Activated CD4-positive, alpha-beta T cell treated with anti-CD3 and anti-CD28 coated beads, Interleukin-2, amount 50 U/mL, for 1 hour (primary cell): ENCODE measurements around the gene EXOSC3.
"Not testable (repeated sequence)": the region's sequence is repeated elsewhere in the genome, so short reads cannot be mapped to it uniquely, and the experiment has no call there.

Experiments
- DNase-seq: peaks from one replicate; pipeline ENCODE4 v3.0.0-alpha.2; 2020

EXOSC3 gene

DNA sequence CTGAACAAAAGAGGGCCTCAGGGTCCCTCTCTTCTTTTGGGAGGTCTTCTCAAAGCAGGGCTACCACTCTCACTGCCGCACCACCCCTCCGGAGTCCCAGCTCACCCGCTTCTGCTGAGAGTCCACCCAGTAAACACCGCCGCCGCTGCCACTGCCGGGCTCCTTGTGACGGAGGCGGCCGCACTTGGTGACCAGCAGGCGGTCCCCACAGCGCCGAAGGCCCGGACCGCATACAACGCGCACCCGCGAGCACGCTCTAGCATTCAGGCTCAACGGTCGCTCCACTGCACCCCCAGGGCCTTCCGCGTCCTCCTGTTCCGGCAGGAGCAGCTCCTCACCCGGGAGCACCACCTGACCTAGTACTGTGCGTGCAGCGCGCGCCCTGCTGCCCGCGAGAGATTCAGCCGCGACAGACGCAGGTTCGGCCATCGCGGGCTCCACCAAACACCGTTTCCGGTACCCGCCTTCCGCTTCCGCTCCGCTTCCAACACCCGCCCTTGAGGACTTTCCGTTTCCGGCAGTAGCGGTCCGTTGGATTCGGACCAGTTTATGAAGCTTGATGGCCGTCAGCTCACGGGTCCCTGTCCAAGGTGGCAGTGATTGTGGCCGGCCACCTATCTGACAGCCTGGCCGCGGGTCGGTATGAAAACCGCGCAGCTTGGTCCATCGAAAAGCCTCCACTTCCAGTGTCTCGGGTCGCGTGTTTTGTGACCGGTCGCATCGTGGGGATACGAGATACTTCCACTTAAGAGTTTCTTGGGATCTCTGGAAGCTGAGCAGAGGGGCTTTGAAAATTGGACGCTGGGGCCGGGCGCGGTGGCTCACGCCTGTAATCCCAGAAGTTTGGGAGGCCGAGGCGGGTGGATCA, at the start of gene EXOSC3:
EXOSC3 (minus strand) TSS at position 449 of the 868 bp plus-strand sequence; CDS start at position 429, 20 bp downstream.
- DNase-seq = peak; percentile 77

DNA sequence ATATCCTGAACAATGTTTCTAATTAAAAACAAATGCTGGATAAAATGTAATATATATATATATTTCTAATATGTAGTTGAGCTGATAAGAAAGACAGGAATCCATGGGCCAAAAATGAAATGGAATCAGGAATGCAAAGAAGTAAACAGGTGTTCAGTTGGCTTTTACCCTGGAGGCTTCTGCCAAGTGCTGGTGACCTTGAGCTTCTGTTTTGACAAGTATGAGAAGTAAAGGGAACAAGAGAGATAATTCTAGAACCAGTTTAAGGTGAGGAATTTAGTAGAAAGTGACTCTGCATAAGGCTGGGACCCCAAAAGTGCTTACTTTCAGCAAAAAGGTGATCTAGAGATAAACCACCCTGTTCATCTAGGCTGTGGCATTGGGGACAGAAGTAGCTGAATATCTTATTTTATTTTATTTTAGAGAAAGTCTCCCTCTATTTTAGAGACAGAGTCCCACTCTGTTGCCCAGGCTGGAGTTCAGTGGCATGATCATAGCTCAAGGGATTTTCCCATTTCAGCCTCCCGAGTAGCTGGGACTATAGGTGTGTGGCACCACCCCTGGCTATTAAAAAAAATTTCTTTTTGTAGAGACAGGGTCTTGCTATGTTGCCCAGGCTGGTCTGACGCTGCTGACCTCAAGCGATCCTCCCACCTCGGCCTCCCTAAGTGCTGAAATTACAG, 42.8 kb upstream of the EXOSC3 start:
- DNase-seq = no peak

DNA sequence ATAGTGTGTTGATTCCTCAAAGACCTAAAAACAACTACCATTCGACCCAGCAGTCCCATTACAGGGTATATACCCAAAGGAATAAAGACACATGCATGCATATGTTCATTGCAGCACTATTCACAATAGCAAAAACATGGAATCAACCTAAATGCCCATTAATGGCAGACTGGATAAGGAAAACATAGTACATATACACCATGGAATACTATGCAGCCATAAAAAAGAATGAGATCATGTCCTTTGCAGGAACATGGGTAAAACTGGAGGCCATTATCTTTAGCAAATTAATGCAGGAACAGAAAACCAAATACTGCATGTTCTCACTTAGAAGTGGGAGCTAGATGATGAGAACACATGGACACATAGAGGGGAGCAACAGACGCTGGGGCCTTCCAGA, 40.3 kb upstream of the EXOSC3 start:
- DNase-seq = not testable (repeated sequence)

DNA sequence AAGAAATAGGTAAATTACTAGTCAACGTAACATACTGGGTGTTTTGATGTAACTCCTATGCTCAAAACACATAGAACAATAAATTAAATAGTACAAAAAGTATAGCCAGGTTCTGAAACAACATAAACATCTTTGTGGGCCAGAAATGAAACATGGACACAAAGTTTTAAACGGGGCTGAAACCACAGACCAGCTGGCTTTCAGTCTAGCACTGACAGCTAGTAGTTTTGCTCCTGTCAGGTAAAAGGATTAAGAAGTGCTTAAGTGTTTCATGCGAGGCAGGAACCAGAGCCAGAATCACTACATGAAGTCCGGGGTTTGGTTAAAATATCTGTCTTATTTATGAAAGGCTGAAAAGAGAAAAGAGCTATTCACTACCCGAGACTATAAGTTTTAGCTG, 35.3 kb upstream of the EXOSC3 start:
- DNase-seq = no peak

DNA sequence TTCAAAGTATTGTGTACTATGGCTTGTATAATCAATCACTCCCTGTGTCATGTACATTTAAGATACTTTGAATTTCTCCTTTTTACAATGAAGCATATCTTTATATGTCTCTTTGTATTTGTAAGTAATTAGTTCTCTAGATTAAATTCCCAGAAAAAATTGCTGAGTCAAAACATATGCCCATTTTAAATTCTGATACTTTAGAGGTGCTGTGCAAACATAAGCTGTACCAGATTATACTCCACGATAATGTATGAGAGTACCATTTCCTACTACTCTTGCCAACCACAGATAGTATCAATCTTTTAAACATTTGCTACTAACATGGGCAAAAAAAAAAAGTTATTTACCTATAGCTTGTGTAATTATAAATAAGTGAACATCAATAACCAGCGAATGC, 34.0 kb upstream of the EXOSC3 start:
- DNase-seq = no peak

DNA sequence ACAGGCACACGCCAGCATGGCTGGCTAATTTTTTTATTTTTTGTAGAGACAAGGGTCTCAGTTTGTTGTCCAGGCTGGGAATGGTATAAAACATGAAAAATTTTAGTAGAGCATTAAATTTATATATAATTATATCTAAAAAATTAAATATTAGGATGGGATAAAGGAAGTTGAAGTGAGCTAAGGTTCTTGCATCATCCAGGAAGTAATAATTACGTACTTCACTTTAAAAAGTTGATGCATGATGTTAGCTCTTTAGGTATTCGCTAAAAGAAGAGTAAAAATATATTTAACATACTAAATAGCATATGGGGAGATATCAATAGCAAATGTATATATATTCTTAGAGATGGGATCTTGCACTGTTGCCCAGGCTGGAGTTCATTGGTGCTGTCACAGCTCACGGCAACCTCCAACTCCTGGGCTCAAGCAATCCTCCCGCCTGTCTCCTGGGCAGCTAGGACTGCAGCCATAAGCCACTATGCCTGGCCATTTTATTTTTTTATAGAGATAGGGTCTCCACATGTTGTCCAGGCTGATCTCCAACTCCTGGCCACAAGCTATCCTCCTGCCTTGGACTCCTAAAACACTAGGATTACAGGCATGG, 28.0 kb upstream of the EXOSC3 start:
- no peak for DNase-seq

DNA sequence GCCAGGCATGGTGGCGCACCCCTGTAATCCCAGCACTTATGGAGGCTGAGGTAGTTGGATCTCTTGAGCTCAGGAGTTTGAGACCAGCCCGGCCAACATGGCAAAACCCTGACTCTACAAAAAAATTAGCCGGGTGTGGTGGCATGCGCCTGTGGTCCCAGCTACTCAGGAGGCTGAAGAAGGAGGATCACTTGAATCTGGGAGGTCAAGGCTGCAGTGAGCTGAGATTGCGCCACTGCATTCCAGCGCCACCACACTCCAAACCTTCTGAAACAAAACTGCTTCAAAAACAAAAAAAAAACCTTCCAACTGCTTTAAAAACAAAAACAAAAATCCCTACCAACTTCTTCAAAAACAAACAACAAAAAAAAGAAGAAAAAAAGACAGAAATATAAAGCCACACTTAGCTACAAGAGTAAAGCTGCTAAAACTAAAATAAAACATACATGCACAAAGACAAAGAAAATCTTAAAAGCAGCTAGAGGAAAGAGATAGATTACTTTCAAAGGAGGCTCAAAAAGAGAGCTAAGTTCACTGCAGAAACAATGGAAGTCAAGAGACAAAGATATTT, 27.1 kb upstream of the EXOSC3 start:
- no peak for DNase-seq

DNA sequence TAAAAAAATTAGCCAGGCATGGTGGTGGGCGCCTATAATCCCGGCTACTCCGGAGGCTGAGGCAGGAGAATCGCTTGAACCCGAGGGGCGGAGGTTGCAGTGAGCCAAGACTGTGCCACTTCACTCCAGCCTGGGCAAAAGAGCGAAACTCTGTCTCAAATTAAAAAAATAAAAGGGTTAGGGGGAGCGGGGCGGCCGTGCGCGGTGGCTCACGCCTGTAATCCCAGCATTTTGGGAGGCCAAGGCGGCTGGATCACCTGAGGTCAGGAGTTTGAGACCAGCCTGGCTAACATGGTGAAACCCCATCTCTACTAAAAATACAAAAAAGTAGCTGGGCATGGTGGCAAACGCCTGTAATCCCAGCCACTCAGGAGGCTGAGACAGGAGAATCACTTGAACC, 24.8 kb upstream of the EXOSC3 start:
- not testable (repeated sequence) for DNase-seq

DNA sequence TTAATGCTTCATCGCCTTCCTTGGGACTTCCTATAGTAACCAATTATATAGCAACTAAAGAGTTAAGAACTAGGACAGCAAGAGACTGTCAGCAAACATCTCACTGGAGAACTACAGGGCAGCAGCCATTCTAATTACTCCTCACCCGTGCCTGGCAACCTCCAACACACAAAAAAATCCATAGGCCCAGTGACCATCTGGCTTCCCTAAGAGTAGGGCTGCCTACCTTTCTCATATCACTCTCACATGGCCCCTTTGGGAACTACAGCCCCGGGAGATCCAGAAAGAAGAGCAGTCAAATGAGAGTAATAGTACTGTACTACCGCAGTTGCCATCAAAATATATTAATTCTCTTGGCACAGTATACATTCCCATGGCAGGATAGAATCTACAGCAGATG, 21.4 kb upstream of the EXOSC3 start:
- DNase-seq = no peak

DNA sequence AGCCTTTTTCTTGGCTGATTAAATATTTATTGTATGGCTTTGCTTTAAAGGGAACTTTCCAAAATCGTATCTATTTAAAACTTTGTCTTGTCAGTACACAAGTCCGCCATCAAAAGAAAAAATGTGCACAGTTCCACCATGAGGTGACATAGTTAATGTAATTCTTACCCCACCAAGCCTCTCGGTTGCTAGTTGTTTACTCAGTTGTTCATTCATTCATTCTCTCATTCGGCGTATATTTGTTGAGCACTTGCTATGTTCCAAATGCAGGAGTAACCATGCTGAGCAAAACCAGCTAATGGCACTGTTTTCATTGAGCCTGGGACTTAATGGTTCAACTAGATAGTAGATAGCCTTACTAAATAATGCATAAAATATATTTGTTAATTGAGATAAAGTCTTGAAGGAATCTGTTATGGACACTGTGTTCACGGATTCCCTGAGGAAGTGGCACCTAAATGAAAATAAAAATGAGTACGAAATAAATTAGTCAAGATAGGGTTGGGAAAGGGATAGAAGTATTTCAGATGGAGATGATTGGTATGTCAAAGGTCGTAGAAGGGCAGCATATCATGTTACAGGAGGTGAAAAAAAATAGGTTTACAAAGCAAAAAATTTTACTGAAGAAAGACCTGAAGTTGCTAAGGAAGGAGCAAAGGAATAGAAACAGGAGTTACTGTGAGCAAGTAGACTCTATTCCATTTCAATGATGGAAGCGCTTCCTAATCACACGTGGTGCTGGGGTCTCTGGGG, 17.3 kb upstream of the EXOSC3 start:
- no peak for DNase-seq

DNA sequence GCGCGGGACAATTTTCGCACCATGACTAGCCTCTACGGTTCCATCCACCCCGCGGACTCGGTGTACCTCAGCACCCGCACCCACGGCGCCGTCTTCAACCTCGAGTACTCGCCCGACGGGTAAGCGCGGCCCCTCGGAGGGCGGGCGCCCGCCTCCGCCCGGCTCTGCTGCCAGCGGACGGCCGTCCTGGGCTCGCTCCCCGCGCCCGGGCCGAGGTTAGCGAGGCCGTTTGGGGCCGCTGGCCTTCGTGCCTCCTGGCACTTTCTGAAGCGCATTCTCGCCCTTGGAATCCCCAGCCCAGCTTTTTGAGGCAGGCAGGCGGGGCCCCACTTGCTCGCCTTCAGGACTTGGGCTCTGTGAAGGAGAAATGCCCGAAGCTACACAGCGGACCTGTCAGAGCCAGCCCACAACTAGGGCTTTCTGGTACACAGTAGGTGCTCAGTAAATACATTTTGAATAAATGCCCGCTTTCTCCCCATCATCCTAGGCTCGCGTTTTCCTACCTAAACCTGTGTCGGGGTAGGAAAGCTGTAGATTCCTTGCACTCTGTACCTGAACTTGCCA, 16.5 kb upstream of the EXOSC3 start:
- DNase-seq = no peak

DNA sequence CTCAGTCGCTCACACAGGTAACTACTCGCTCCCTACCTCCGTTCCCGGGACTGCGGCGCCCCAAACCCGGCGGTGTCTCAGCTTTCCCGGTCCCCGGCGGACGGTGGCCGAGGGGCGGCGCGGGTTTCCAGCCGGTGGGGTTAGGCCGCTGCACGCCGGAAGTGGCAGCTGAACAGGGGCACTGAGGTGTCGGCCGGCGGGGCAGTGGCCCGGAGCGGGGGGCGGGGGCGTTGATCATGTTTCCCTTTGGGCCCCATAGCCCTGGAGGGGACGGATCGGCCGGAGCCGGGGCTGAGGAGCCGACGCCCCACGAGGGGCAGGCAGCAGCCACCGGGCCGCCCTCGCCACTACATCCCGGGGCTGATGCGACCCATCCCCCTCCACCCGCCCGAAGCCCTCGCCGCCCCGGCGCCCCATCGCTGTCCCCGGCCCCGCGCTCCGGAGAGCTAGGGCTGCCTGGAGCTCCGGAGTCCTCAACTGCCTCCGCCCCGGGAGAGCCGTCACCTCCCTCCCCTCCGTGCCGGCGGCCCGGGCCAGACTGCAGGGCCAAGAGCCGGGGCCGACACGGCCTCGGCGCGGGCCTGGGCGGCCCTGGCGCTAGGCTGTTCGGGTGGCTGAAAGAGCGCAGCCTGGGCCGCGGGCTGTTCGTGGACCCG, 15.9 kb upstream of the EXOSC3 start, which contains the start of gene DCAF10:
DCAF10 (plus strand) TSS at position 167 of the 656 bp plus-strand sequence; CDS start at position 237, 70 bp downstream.
- peak; percentile 86 for DNase-seq

DNA sequence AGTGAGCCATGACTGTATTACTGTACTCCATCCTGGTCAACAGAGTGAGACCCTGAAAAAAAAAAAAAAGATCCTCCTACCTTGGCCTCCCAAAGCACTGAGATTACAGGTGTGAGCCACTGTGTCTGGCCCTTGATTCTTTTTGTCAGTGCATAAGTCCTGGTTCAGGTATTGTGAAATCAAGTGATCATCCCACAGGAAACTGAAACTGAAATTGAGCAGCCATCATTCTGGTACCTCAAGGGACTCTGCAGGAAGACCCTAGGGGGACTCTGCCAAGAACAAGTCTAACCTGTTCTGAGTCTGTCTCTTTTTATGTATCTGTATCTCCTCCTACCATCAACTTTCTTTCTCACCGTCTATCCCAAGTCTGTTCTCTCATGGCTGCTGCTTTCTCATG, 13.8 kb upstream of the EXOSC3 start:
- no peak for DNase-seq

DNA sequence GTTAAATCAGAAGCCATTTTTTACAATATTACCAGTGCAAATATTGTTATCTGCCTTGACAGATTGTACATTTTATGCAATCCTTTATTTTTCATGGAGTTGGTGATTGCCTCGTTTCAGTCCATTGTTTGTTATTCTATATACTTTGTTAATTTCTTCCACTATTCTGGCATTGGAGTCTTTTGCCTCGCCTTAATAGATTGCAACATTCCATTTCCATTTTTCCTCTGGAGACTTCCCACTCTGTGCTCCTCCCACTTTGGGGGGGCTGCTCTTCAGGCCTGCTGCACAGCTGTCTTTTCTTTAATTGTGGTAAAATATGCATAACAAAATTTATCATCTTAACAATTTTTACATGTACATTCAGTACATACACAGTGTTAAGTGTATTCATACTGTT, 11.4 kb upstream of the EXOSC3 start:
- no peak for DNase-seq

DNA sequence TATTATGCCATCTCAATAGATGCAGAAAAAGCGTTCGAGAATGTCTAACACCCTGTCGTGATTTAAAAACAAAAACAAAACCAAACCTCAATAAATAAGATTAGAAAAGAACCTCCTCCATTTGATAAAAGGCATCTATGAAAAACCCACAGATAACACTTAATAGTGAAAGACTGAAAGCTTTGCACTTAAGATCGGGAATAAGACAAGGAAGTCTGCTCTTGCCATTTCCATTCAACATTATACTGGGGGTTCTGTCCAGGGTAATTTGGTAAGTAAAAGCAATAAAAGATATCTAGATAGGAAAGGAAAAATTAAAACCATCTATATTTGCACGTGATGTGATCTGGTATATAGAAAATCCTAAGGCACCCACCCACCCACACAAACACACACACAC, 7.3 kb upstream of the EXOSC3 start:
- DNase-seq = no peak

DNA sequence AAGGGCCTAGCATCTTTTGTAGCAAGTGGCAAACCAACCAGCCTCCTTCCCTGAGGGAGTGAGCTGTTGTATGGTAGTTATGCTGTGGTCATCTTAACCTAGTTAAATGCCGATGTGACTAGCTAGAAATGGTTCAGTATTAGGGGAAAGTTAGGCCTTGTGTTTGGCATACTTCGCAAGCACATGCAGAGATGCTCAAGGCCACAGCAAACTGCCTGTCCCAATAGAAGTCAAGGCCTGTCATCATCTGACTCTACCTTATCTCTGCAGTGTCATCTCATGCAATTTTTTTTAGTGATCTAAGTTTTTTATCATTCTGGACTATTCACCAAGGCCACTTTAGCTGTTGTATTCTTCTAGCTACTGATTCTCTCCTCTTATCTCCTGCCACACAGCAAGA, 5.2 kb upstream of the EXOSC3 start:
- no peak for DNase-seq

DNA sequence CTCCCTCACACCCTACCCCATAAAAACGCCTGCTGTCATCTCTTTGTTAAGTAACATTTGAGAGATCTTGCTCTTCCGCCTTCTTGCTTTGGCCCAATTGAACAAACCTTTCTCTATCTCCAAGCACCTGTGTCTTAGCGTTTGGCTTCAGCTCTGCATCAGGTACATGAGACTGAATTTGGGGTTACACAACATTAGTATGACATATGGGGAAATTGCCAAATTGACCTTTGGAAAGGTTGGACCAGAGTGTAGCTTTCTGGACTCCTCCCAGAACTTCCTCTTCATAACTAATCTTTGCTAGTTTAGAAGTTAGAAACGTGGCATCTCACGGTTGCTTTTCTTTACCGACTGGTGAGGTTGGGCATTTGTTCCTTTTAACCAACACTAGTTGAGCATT, 3.5 kb upstream of the EXOSC3 start:
- DNase-seq = no peak

DNA sequence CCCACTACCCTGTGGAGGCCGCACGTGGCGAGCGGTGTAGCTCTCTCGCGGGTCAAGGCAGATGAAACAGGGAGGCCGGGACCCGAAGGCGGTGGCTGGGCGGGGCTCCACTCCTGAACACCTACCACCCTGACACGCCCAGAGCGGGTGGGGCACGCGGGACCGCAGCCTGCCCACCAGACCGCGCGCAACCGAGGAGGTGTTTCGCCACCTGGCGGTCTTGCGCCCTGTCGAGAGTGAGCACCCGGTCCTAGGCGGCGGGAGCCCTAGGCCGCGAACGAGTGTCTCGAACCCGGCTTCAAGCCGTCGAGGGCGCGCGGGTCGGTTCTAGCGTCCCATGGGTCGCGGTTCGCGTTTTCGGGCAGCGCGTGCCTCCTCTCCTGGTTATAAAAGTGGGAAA, 2.2 kb upstream of the EXOSC3 start:
- DNase-seq = no peak

DNA sequence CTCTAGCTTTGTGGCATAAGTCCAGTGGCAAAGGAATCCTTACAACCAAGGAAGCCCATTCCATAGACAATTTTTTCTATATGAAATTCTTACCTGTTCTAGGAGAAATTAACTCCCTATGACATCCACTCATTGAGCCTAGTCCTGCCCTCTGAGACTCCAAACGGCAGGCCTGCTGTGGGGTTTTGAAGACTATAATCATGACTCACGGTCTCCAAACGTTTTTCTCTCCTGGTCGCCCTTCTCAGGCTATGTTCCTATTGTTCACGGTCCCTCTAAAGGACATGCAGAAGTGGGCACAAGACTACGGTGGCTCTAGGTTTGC, 611 bp downstream of the EXOSC3 start:
- DNase-seq = no peak

DNA sequence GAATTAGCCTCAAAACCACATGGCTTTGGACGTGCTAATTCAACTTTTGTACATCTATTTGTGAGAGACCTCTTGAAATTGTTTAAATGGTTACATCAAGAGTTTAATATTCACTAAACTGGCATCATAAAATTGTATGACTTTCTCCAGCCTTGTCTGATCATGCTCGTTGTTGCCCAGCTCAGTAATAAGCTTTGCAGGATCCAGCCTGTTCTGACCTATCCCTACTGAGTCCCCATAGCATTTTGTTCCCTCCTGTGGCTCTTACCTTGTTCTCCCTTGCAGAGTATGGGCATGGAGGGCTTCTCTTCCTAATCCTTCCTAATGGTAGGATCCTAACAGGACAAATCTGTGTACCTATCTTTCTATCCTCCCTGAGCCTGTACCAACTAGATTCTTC, 6.3 kb downstream of the EXOSC3 start:
- no peak for DNase-seq

DNA sequence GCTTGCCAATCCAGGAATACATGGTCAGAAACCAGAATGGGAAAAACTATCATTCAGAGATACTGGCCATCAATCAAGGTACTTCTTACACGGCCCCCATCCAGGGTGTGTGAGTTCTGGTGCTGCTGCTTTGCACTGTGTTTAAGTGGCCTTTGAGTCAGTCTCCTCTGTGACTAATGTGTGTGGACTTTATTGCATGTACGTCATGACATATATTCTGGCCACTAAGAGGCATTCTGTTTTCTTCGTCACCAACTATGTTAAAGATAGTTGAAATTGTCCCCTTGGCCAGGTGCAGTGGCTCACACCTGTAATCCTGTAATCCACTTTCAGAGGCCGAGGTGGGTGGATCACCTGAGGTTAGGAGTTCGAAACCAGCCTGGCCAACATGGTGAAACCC, 8.5 kb downstream of the EXOSC3 start:
- DNase-seq = no peak
